Measurements from ENCODE around the gene CHD3. TPM values are rescaled to one million over a fixed set of nuclear protein-coding genes. Genes with fewer than 3 reads are reported as not detected.
A peak's percentile ranks its signal among the peaks of the same experiment; 100 is the strongest.

CHD3 gene
- total and polyA plus RNA-seq, 2 of the 13 experiments (the other 11 are each of a cell fraction or from before 2014, with no cell fraction given) = 2.7 to 3.7 TPM

DNA sequence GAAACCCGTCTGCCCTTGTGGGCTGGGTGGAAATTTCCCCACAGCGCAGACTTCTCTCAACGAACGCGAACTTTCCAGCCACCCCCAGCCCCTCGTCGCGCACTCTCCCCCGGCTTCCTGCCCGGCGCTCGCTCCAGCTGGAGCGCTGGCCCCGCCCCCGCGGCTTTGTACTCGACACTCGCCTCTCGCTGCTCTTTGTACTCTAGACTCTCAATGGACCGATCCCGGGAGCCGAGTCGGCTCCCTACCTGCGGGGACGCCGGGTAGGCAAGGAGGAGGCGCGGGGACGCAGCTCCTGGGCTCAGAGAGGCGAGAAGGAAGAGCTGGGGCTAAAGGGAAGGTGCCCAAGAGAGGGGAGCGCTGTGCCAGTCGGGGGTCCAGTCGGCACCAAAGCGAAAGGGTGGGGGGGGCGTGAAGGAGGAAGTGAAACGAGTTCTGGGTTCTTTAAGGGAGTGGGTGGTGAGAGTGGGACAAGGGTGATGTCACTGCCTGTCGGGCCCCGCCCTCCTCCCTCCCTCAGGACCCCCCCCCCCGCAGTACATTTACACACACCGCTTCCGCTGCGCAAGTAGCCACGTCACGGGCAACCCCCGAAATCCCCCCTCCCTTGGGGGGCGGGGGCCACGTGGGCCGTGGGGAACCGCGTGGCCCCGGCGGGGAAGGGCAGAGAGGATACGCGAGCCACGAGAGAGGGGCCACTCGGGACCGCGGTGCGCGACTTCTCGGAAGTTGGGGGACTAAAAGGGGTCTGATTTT, 44.9 kb upstream of the CHD3 start (continued):
- TF ChIP-seq, protein P1, sequence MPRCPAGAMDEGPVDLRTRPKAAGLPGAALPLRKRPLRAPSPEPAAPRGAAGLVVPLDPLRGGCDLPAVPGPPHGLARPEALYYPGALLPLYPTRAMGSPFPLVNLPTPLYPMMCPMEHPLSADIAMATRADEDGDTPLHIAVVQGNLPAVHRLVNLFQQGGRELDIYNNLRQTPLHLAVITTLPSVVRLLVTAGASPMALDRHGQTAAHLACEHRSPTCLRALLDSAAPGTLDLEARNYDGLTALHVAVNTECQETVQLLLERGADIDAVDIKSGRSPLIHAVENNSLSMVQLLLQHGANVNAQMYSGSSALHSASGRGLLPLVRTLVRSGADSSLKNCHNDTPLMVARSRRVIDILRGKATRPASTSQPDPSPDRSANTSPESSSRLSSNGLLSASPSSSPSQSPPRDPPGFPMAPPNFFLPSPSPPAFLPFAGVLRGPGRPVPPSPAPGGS (CRISPR knock-in tag; IDR thresholded peaks at IDR 0.05) = no peak
- TF ChIP-seq, protein P2, sequence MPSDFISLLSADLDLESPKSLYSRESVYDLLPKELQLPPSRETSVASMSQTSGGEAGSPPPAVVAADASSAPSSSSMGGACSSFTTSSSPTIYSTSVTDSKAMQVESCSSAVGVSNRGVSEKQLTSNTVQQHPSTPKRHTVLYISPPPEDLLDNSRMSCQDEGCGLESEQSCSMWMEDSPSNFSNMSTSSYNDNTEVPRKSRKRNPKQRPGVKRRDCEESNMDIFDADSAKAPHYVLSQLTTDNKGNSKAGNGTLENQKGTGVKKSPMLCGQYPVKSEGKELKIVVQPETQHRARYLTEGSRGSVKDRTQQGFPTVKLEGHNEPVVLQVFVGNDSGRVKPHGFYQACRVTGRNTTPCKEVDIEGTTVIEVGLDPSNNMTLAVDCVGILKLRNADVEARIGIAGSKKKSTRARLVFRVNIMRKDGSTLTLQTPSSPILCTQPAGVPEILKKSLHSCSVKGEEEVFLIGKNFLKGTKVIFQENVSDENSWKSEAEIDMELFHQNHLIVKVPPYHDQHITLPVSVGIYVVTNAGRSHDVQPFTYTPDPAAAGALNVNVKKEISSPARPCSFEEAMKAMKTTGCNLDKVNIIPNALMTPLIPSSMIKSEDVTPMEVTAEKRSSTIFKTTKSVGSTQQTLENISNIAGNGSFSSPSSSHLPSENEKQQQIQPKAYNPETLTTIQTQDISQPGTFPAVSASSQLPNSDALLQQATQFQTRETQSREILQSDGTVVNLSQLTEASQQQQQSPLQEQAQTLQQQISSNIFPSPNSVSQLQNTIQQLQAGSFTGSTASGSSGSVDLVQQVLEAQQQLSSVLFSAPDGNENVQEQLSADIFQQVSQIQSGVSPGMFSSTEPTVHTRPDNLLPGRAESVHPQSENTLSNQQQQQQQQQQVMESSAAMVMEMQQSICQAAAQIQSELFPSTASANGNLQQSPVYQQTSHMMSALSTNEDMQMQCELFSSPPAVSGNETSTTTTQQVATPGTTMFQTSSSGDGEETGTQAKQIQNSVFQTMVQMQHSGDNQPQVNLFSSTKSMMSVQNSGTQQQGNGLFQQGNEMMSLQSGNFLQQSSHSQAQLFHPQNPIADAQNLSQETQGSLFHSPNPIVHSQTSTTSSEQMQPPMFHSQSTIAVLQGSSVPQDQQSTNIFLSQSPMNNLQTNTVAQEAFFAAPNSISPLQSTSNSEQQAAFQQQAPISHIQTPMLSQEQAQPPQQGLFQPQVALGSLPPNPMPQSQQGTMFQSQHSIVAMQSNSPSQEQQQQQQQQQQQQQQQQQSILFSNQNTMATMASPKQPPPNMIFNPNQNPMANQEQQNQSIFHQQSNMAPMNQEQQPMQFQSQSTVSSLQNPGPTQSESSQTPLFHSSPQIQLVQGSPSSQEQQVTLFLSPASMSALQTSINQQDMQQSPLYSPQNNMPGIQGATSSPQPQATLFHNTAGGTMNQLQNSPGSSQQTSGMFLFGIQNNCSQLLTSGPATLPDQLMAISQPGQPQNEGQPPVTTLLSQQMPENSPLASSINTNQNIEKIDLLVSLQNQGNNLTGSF (CRISPR knock-in tag; IDR thresholded peaks at IDR 0.05) = no peak
- TF ChIP-seq ZNF550 (CRISPR knock-in tag; IDR thresholded peaks at IDR 0.05; ENCODE audit: borderline replicate concordance) = no peak
- no peak for TF ChIP-seq TBX2 (CRISPR knock-in tag; IDR thresholded peaks at IDR 0.05; ENCODE audit: borderline replicate concordance)
- no peak; the same call in 1 of the 2 replicates for TF ChIP-seq SRY (CRISPR knock-in tag; IDR thresholded peaks at IDR 0.05)
- peak; percentile 33; the same call in 1 of the 2 replicates for TF ChIP-seq PITX1 (CRISPR knock-in tag; IDR thresholded peaks at IDR 0.05)
- TF ChIP-seq RFX5 (IDR thresholded peaks at IDR 0.05; ENCODE audit: low read depth, low read length) = no peak
- no peak for TF ChIP-seq GLI4 (CRISPR knock-in tag; IDR thresholded peaks at IDR 0.05; ENCODE audit: borderline replicate concordance)
- no peak for TF ChIP-seq SYNCRIP (IDR thresholded peaks at IDR 0.05; ENCODE audit: insufficient read depth, low read depth, low read length)
- no peak for TF ChIP-seq ZFY (CRISPR knock-in tag; IDR thresholded peaks at IDR 0.05)
- TF ChIP-seq SIX4 (CRISPR knock-in tag; IDR thresholded peaks at IDR 0.05) = no peak
- no peak; the same call in 1 of the 2 replicates for TF ChIP-seq ZNF746 (CRISPR knock-in tag; IDR thresholded peaks at IDR 0.05)
- no peak for TF ChIP-seq ZNF570 (CRISPR knock-in tag; IDR thresholded peaks at IDR 0.05; ENCODE audit: borderline replicate concordance)
- TF ChIP-seq ZFP37 (CRISPR knock-in tag; IDR thresholded peaks at IDR 0.05; ENCODE audit: borderline replicate concordance) = no peak; the same call in 1 of the 2 replicates
- TF ChIP-seq, protein P3, sequence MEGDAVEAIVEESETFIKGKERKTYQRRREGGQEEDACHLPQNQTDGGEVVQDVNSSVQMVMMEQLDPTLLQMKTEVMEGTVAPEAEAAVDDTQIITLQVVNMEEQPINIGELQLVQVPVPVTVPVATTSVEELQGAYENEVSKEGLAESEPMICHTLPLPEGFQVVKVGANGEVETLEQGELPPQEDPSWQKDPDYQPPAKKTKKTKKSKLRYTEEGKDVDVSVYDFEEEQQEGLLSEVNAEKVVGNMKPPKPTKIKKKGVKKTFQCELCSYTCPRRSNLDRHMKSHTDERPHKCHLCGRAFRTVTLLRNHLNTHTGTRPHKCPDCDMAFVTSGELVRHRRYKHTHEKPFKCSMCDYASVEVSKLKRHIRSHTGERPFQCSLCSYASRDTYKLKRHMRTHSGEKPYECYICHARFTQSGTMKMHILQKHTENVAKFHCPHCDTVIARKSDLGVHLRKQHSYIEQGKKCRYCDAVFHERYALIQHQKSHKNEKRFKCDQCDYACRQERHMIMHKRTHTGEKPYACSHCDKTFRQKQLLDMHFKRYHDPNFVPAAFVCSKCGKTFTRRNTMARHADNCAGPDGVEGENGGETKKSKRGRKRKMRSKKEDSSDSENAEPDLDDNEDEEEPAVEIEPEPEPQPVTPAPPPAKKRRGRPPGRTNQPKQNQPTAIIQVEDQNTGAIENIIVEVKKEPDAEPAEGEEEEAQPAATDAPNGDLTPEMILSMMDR (CRISPR knock-in tag; IDR thresholded peaks at IDR 0.05) = no peak
- TF ChIP-seq, protein P4, sequence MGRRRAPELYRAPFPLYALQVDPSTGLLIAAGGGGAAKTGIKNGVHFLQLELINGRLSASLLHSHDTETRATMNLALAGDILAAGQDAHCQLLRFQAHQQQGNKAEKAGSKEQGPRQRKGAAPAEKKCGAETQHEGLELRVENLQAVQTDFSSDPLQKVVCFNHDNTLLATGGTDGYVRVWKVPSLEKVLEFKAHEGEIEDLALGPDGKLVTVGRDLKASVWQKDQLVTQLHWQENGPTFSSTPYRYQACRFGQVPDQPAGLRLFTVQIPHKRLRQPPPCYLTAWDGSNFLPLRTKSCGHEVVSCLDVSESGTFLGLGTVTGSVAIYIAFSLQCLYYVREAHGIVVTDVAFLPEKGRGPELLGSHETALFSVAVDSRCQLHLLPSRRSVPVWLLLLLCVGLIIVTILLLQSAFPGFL (CRISPR knock-in tag; IDR thresholded peaks at IDR 0.05) = no peak
- TF ChIP-seq NFIC (IDR thresholded peaks at IDR 0.05; ENCODE audit: low read length) = no peak
- TF ChIP-seq, protein P5, sequence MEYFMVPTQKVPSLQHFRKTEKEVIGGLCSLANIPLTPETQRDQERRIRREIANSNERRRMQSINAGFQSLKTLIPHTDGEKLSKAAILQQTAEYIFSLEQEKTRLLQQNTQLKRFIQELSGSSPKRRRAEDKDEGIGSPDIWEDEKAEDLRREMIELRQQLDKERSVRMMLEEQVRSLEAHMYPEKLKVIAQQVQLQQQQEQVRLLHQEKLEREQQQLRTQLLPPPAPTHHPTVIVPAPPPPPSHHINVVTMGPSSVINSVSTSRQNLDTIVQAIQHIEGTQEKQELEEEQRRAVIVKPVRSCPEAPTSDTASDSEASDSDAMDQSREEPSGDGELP (IDR thresholded peaks at IDR 0.05; ENCODE audit: borderline replicate concordance, low read depth) = peak; percentile 99
- TF ChIP-seq HNRNPH1 (optimal IDR thresholded peaks at IDR 0.05; ENCODE audit: low read depth, low read length) = no peak
